ENCODE data around the gene CD200R1L.

DNA sequence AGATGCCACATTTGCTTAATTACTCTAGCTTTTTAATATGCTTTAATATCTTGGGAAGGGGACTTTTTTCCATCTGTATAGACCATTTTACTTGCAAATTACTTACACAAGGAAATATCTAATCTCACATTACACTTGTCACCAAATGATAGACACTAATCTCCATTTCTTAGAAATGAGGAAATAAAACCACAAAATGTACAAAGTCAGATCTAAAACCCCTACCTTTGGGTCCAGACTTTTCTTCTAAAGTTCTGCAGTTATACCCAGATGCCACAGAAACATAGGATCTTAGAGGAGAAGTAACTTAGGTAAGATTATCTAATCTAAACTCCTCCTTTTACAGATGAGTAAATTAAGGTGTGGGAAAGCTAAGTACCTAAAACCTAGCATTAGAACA, 44.3 kb downstream of the CD200R1L start:
- no peak for TF ChIP-seq TCF12 (IDR thresholded peaks at IDR 0.05)
- TF ChIP-seq FOXJ3 (CRISPR knock-in tag; IDR thresholded peaks at IDR 0.05), result no peak
- TF ChIP-seq MXI1 (IDR thresholded peaks at IDR 0.05; ENCODE audit: low read depth, low read length), result no peak
